BJ (cell line): ENCODE measurements around the gene CBX4. TPM values are rescaled to one million over a fixed set of nuclear protein-coding genes. Genes with fewer than 3 reads are reported as not detected.

Experiments
- CTCF ChIA-PET: fragments of 350-600 bp; formaldehyde crosslinking; extraction: SDS; loops from one replicate; lab custom pipeline; 2021; ENCODE audit warnings: antibody characterized with exemption, inconsistent platforms; lab: Yijun Ruan, JAX
- POLR2A ChIA-PET: fragments of 300-600 bp; sonication (Branson Sonifier 250); formaldehyde crosslinking; extraction: SDS; loops from one replicate; lab custom pipeline; 2021; ENCODE audit warnings: antibody characterized with exemption; lab: Charles Lee
- DNase-seq: peaks from one replicate; pipeline ENCODE4 v3.0.0-alpha.2; 2011; ENCODE audit warnings: low read depth
- H3K27me3 ChIP-seq: 2 replicates; pipeline ENCODE4 v1.6.0; 2011; ENCODE audit warnings: low read length; ENCODE audit not compliant: control insufficient read depth, insufficient read depth
- H3K36me3 ChIP-seq: 2 replicates; pipeline ENCODE4 v1.5.1; 2011; ENCODE audit warnings: low read length; ENCODE audit not compliant: control insufficient read depth, insufficient read depth
- H3K4me3 ChIP-seq: 2 replicates; pipeline ENCODE4 v1.5.1; 2011; ENCODE audit warnings: low read depth, mild to moderate bottlenecking, control low read depth, low read length
- polyA plus RNA-seq: library from polyadenylated mRNA; depleted of rRNA; stranded (reverse); fragments of >200 nt; gene quantifications from 2 replicates; pipeline ENCODE4 v1.2.3, GENCODE V29; 2011
- TF ChIP-seq, protein P1 (sequence below): IDR thresholded peaks from 2 replicates; pipeline ENCODE4 v1.5.1; 2011; ENCODE audit warnings: low read depth, mild to moderate bottlenecking, control low read depth, inconsistent platforms, low read length, moderate library complexity; ENCODE audit not compliant: insufficient read depth

CBX4 gene
- polyA plus RNA-seq, 1 experiment: 10.4 TPM

DNA sequence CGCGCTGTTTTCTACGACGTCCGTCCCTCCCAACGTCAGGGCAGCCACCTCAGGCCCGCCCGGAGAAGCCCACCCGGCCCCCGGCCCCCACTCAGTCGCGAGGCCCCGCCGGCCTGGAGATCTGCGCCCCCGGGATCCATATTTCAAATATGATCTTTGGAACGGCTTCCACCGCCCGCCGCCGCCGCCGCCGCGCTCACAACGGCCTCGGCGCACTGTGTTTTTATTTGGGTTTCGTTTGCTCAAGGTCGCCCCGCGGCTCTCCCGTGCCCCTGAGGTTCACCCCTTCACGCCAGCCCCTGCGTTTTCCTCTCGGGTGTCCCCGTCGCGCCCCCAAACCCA lies 4.2 kb upstream of the CBX4 start:
- POLR2A ChIA-PET: no interaction called here
- H3K4me3 ChIP-seq: peak overlapping the region; percentile 45
- CTCF ChIA-PET: interaction anchor here (0.6 to 5.6 kb wide), 8 partner anchors 15 to 148 kb away, joined by 3 to 24 read pairs (median 6); no protein-coding TSS in a partner anchor

DNA sequence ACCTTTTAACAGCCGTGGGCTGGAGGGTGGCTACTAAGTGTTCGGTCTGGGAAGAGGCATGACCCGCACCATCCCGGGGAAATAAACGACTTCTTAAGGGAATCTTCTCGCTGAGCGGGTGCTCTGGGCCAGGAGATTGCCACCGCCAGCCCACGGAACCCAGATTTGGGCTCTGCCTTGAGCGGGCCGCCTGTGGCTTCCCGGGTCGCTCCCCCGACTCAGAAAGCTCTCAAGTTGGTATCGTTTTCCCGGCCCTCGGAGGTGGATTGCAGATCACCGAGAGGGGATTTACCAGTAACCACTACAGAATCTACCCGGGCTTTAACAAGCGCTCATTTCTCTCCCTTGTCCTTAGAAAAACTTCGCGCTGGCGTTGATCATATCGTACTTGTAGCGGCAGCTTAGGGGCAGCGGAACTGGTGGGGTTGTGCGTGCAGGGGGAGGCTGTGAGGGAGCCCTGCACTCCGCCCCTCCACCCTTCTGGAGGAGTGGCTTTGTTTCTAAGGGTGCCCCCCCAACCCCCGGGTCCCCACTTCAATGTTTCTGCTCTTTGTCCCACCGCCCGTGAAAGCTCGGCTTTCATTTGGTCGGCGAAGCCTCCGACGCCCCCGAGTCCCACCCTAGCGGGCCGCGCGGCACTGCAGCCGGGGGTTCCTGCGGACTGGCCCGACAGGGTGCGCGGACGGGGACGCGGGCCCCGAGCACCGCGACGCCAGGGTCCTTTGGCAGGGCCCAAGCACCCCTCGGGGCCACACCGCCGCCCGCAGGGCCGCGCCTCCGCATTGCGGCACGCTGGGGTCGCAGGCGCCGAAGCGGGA lies 3.6 kb upstream of the CBX4 start:
- peaks cover 27% of the 10 kb centered on the region for H3K27me3 ChIP-seq
- TF ChIP-seq, protein P1, sequence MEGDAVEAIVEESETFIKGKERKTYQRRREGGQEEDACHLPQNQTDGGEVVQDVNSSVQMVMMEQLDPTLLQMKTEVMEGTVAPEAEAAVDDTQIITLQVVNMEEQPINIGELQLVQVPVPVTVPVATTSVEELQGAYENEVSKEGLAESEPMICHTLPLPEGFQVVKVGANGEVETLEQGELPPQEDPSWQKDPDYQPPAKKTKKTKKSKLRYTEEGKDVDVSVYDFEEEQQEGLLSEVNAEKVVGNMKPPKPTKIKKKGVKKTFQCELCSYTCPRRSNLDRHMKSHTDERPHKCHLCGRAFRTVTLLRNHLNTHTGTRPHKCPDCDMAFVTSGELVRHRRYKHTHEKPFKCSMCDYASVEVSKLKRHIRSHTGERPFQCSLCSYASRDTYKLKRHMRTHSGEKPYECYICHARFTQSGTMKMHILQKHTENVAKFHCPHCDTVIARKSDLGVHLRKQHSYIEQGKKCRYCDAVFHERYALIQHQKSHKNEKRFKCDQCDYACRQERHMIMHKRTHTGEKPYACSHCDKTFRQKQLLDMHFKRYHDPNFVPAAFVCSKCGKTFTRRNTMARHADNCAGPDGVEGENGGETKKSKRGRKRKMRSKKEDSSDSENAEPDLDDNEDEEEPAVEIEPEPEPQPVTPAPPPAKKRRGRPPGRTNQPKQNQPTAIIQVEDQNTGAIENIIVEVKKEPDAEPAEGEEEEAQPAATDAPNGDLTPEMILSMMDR: no peak
- ChIA-PET CTCF (interaction anchor here (0.6 to 5.6 kb wide), 8 partner anchors 15 to 150 kb away, joined by 3 to 26 read pairs (median 7); no protein-coding TSS in a partner anchor), POLR2A (no interaction called here)
- H3K4me3 ChIP-seq: peak overlapping the region; percentile 45
- no peak for DNase-seq
- H3K36me3 ChIP-seq: no peaks in the 10 kb centered on the region

More for the DNA sequence above, 4.2 kb upstream of the CBX4 start:
- Histone ChIP-seq H3K27me3 (peaks cover 27% of the 10 kb centered on the region), H3K36me3 (no peaks in the 10 kb centered on the region)
- DNase-seq: no peak
- TF ChIP-seq, protein P1: no peak

DNA sequence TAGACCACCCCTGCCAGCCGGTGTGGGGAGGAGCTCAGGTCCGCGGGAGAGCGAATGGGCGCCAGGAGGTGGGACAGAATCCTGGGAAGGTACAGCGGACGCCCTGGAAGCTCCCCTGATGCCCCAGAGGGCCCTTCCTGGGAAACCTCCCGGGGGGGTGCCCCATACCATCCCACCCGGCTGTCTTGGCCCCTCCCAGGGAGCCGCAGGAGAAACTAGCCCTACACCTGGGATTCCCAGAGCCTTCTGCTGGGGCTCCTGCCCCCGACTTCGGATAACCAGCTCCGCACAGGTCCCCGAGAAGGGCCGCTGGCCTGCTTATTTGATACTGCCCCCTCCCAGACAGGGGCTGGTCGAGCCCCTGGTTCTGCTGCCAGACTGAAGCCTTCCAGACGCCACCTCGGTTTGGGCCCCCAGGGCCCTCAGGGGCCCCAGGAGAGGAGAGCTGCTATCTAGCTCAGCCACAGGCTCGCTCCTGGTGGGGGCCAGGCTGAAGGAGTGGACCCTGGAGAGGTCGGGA lies 3.0 kb upstream of the CBX4 start:
- ChIA-PET CTCF (interaction anchor here (2.0 to 5.6 kb wide), 6 partner anchors 13 to 151 kb away, joined by 7 to 26 read pairs (median 8); no protein-coding TSS in a partner anchor), POLR2A (interaction anchor here (0.6 kb wide), 1 partner anchor 39 kb away, joined by 4 read pairs; no protein-coding TSS in a partner anchor)
- TF ChIP-seq, protein P1: no peak
- no peak for DNase-seq
- no peak overlapping the region for H3K4me3 ChIP-seq
- peaks cover 25% of the 10 kb centered on the region for H3K27me3 ChIP-seq
- peaks cover under 1% of the 10 kb centered on the region; the same call in 1 of the 2 replicates for H3K36me3 ChIP-seq

DNA sequence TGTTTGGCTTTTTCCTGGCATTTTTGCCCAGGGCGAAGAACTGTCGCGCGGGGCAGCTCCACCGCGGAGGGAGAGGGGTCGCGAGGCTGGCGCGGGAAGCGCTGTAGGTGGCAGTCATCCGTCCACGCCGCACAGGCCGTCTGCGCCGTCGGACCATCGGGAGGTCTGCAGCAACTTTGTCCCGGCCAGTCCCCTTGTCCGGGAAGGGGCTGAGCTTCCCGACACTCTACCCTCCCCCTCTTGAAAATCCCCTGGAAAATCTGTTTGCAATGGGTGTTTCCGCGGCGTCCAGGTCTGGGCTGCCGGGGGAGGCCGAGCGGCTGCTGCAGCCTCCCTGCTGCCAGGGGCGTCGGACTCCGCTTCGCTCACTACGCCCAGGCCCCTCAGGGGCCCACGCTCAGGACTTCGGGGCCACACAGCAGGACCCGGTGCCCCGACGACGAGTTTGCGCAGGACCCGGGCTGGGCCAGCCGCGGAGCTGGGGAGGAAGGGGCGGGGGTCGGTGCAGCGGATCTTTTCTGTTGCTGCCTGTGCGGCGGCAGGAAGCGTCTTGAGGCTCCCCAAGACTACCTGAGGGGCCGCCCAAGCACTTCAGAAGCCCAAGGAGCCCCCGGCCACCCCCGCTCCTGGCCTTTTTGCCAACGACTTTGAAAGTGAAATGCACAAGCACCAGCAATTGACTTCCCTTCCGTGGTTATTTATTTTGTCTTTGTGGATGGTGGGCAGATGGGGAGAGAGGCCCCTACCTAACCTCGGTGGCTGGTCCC lies 2.3 kb upstream of the CBX4 start:
- CTCF ChIA-PET: interaction anchor here (0.7 to 5.6 kb wide), 13 partner anchors 14 to 152 kb away, joined by 3 to 26 read pairs (median 7); partner anchors contain the start of gene CBX8

More for the DNA sequence above, 2.3 kb upstream of the CBX4 start:
- Histone ChIP-seq H3K4me3 (no peak overlapping the region), H3K36me3 (peaks cover 2% of the 10 kb centered on the region; the same call in 1 of the 2 replicates), H3K27me3 (peaks cover 25% of the 10 kb centered on the region)
- DNase-seq: no peak
- TF ChIP-seq, protein P1: no peak
- POLR2A ChIA-PET: interaction anchor here (0.6 kb wide), 1 partner anchor 38 kb away, joined by 4 read pairs; no protein-coding TSS in a partner anchor
